NCI-H1436 treated with DMSO at 0.1 percent for 48 hours (cell line): ENCODE results near the gene TYK2.

Experiments used
- DNase-seq: peaks from one replicate; lab custom pipeline; 2025; lab: John Stamatoyannopoulos, UW

The TYK2 gene

GRCh38 chr19:10309423-10309822 is 70.9 kb downstream of the TYK2 start, which contains the start of gene ZGLP1:
ZGLP1 (minus strand) TSS chr19:10309815.
- no peak for DNase-seq

GRCh38 chr19:10306327-10306726 is 74.0 kb downstream of the TYK2 start:
- no peak for DNase-seq

- DNase-seq = no peak
These were observed 75.1 kb downstream of the TYK2 start for GRCh38 chr19:10305139-10305806.
